Measurements from ENCODE around the gene FAM193B. TPM values are rescaled to one million over a fixed set of nuclear protein-coding genes. Genes with fewer than 3 reads are reported as not detected.
"Not testable (repeated sequence)": the region's sequence is repeated elsewhere in the genome, so short reads cannot be mapped to it uniquely, and the experiment has no call there.

FAM193B gene
- total RNA-seq, 1 donor from 2014 or later = 72.4 TPM

DNA sequence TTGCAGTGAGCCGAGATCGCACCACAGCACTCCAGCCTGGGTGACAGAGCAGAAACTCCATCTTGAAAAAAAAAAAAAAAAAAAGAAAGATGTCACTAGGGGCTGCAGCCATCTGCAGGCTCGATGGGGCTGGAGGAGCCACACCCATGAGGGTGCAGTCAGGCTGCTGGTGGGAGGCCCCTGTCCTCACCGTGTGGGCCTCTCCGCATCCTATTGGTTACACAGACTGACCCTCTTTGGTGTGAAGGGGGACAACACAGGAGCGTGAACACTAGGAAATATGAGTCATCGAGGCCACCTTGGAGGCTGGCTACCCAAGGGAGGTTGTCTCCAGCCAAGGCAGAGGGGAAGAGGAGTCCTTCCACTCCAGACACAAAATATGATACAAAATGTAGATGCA lies 14.0 kb upstream of the FAM193B start:
- Histone ChIP-seq H3K4me3 (no peak overlapping the region), H3K9me3 (no peaks in the 10 kb centered on the region), H3K36me3 (no peaks in the 10 kb centered on the region), H3K4me1 (no peaks in the 10 kb centered on the region), H3K27me3 (no peaks in the 10 kb centered on the region), H3K27ac (no peak overlapping the region)
- no peak for DNase-seq (ENCODE audit: extremely low spot score in 2 of 2)
- intact Hi-C loops (cut with DNase I) = no loop called here
- no peak for TF ChIP-seq POLR2AphosphoS5 (IDR thresholded peaks at IDR 0.05; ENCODE audit: insufficient read depth in 1 of 2, low read depth in 1 of 2)
- TF ChIP-seq POLR2A (IDR thresholded peaks at IDR 0.05) = no peak
- TF ChIP-seq, protein P1, sequence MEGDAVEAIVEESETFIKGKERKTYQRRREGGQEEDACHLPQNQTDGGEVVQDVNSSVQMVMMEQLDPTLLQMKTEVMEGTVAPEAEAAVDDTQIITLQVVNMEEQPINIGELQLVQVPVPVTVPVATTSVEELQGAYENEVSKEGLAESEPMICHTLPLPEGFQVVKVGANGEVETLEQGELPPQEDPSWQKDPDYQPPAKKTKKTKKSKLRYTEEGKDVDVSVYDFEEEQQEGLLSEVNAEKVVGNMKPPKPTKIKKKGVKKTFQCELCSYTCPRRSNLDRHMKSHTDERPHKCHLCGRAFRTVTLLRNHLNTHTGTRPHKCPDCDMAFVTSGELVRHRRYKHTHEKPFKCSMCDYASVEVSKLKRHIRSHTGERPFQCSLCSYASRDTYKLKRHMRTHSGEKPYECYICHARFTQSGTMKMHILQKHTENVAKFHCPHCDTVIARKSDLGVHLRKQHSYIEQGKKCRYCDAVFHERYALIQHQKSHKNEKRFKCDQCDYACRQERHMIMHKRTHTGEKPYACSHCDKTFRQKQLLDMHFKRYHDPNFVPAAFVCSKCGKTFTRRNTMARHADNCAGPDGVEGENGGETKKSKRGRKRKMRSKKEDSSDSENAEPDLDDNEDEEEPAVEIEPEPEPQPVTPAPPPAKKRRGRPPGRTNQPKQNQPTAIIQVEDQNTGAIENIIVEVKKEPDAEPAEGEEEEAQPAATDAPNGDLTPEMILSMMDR (IDR thresholded peaks at IDR 0.05) = no peak

DNA sequence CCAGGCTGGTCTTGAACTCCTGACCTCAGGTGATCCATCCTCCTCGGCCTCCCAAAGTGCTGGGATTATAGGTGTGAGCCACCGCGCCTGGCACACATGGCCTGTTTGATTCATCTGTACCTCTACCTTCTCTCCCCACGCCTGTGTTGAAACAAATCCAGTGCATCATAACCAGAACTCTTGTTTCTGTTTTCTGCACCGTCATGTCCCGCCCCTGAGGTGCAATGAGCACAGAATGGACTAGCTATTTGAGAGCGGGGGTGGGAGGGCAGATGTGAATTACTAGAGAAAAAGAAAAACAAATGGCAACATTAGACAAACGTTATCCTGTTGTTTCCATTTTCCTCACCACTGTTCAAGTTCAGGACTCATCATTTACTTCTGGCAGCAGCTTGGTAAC lies 10.7 kb upstream of the FAM193B start:
- TF ChIP-seq, protein P1 (IDR thresholded peaks at IDR 0.05) = no peak
- TF ChIP-seq POLR2AphosphoS5 (IDR thresholded peaks at IDR 0.05; ENCODE audit: insufficient read depth in 1 of 2, low read depth in 1 of 2) (no peak), POLR2A (IDR thresholded peaks at IDR 0.05) (no peak)
- Histone ChIP-seq H3K4me1 (no peaks in the 10 kb centered on the region), H3K36me3 (no peaks in the 10 kb centered on the region), H3K9me3 (no peaks in the 10 kb centered on the region), H3K27me3 (no peaks in the 10 kb centered on the region), H3K4me3 (no peak overlapping the region), H3K27ac (no peak overlapping the region)
- intact Hi-C loops (cut with DNase I) = no loop called here
- no peak for DNase-seq (ENCODE audit: extremely low spot score in 2 of 2)

DNA sequence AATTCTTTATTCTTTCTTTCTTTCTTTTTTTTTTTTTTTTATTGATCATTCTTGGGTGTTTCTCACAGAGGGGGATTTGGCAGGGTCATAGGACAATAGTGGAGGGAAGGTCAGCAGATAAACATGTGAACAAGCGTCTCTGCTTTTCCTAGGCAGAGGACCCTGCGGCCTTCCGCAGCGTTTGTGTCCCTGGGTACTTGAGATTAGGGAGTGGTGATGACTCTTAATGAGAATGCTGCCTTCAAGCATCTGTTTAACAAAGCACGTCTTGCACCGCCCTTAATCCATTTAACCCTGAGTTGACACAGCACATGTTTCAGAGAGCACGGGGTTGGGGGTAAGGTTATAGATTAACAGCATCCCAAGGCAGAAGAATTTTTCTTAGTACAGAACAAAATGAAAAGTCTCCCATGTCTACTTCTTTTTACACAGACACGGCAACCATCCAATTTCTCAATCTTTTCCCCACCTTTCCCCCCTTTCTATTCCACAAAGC lies 5.1 kb upstream of the FAM193B start:
- intact Hi-C loops (cut with DNase I); H3K4me1 ChIP-seq; H3K27ac ChIP-seq; H3K4me3 ChIP-seq; DNase-seq (ENCODE audit: extremely low spot score in 2 of 2); H3K9me3 ChIP-seq; H3K36me3 ChIP-seq; H3K27me3 ChIP-seq: not testable (repeated sequence)

DNA sequence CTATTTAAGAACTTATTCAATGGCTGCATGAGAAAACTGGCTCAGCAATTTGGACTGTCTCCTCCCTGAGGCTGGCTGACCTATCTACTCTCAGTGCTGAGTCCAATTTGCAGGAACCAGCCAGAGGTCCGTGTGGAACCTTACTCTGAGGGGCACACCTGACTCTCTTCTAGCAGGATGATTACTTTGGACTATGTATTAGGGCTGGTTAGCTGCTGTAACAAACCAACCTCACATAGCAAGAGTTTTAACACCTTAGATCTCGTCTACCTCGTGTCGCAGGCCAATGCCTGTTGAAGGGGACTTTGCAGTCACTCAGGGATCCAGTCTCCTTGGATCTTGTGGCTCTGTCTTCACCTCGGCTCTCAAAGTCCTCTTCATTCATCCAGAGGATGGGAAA lies 3.4 kb upstream of the FAM193B start:
- DNase-seq (ENCODE audit: extremely low spot score in 2 of 2) = no peak
- no peak overlapping the region for H3K4me3 ChIP-seq
- H3K27ac ChIP-seq = no peak overlapping the region
- intact Hi-C loops (cut with DNase I) = no loop called here
- no peak for TF ChIP-seq POLR2A (IDR thresholded peaks at IDR 0.05)
- TF ChIP-seq, protein P1 (IDR thresholded peaks at IDR 0.05) = no peak
- TF ChIP-seq POLR2AphosphoS5 (IDR thresholded peaks at IDR 0.05; ENCODE audit: insufficient read depth in 1 of 2, low read depth in 1 of 2) = no peak
- no peaks in the 10 kb centered on the region for H3K36me3 ChIP-seq
- H3K4me1 ChIP-seq = peaks cover 17% of the 10 kb centered on the region
- H3K27me3 ChIP-seq = no peaks in the 10 kb centered on the region
- no peaks in the 10 kb centered on the region for H3K9me3 ChIP-seq

DNA sequence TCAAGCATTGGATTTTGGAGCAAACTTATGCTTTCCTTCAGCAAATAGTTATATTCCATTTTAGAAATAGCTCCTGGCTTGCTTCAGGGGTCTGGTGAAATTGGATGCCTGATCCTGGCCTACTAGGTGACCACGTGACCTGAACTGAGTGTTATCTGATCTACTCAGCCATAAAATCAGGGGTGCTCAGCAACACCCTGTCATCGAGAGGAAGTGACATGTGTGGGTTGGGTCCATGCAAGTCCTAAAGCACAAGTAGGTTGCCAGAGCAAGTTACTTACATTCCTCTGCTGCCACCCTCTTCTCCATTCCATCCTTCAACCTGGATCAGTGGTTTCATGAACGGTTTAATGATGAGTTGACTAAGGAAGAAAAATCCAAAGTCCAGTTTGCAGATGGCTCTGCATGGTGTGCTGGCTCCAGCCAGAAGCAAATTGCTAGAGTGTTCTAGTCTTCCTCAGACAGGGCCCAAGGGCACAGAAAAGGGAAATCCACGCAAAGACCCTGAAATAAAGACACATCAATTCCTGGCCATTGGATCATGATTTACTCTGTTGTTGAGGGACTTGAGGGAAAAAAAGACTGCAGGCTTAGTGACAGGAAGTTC lies 2.8 kb upstream of the FAM193B start:
- Histone ChIP-seq H3K4me1 (peaks cover 24% of the 10 kb centered on the region), H3K27ac (no peak overlapping the region), H3K4me3 (no peak overlapping the region), H3K27me3 (no peaks in the 10 kb centered on the region), H3K9me3 (no peaks in the 10 kb centered on the region), H3K36me3 (no peaks in the 10 kb centered on the region)
- TF ChIP-seq POLR2AphosphoS5 (IDR thresholded peaks at IDR 0.05; ENCODE audit: insufficient read depth in 1 of 2, low read depth in 1 of 2) (no peak), POLR2A (IDR thresholded peaks at IDR 0.05) (no peak)
- TF ChIP-seq, protein P1 (IDR thresholded peaks at IDR 0.05) = no peak
- DNase-seq (ENCODE audit: extremely low spot score in 2 of 2) = no peak
- intact Hi-C loops (cut with DNase I) = no loop called here

Data from vagina (tissue), 2 donors.